Spinal cord (tissue), 10 donors: ENCODE results near the gene PON2. TPM values are rescaled to one million over a fixed set of nuclear protein-coding genes. Genes with fewer than 3 reads are reported as not detected.
"Not testable (repeated sequence)": the region's sequence is repeated elsewhere in the genome, so short reads cannot be mapped to it uniquely, and the experiment has no call there.

Experiments
- DNase-seq, 6 donors: peaks; one replicate each; pipeline versions ENCODE4 v3.0.0 to v3.0.0-alpha.2; 2013 to 2015; ENCODE audit warnings: low spot score in 6 of 6, low read depth in 4 of 6
- H3K27ac ChIP-seq: one replicate; pipeline ENCODE4 v1.5.1; 2013; ENCODE audit warnings: low read depth, low read length, control low read depth
- H3K27me3 ChIP-seq: one replicate; pipeline ENCODE4 v1.6.1; 2013; ENCODE audit warnings: low read length; ENCODE audit not compliant: control insufficient read depth, insufficient read depth
- H3K36me3 ChIP-seq: one replicate; pipeline ENCODE4 v1.6.1; 2013; ENCODE audit warnings: low read length; ENCODE audit not compliant: control insufficient read depth, insufficient read depth
- H3K4me1 ChIP-seq: one replicate; pipeline ENCODE4 v1.6.1; 2013; ENCODE audit warnings: low read length; ENCODE audit not compliant: control insufficient read depth, insufficient read depth
- H3K4me3 ChIP-seq: one replicate; pipeline ENCODE4 v1.5.1; 2013; ENCODE audit warnings: low read depth, low read length, control low read depth
- H3K9me3 ChIP-seq: one replicate; pipeline ENCODE4 v1.6.1; 2013; ENCODE audit warnings: low read length; ENCODE audit not compliant: control insufficient read depth, insufficient read depth
- WGBS: methylation state at CpG from one replicate; pipeline ENCODE4 v1.1.5; 2013; ENCODE audit warnings: missing lambda C conversion rate; ENCODE audit not compliant: insufficient coverage; 5-methylcytosine and 5-hydroxymethylcytosine counted together
- polyA plus RNA-seq, 2 donors: library from polyadenylated mRNA; unstranded; fragments of 120-200 nt; gene quantifications; one replicate each; pipeline ENCODE4 v1.2.1, GENCODE V29; 2013; ENCODE audit not compliant: insufficient read length in 2 of 2
- total RNA-seq, 2 donors: library from RNA; depleted of rRNA in 1 of 2; stranded (reverse); fragments of 120-200 nt in 1 of 2; fragments of >200 nt in 1 of 2; gene quantifications; one replicate each; pipeline versions ENCODE4 v1.2.3 to v1.2.4, GENCODE V29; 2013 to 2014
- donor health status: healthy.

Gene PON2
- total and polyA plus RNA-seq, 4 donors: 167 to 286 (median 214) TPM

GRCh38 chr7:95473276-95473985 lies 38.6 kb upstream of the PON2 start:
- peak overlapping the region; percentile 57 for H3K27ac ChIP-seq
- H3K4me1 ChIP-seq: peaks cover 6% of the 10 kb centered on the region

GRCh38 chr7:95472581-95473161 lies 37.8 kb upstream of the PON2 start:
- Histone ChIP-seq H3K4me1 (peaks cover 6% of the 10 kb centered on the region), H3K4me3 (no peak overlapping the region), H3K27ac (peak overlapping the region; percentile 57), H3K36me3 (no peaks in the 10 kb centered on the region), H3K27me3 (no peaks in the 10 kb centered on the region), H3K9me3 (no peaks in the 10 kb centered on the region)
- 8% methylated on average over 3 of the region's 8 CpGs for WGBS
- peak in 2 of 6 donors; percentile 71 to 87 for DNase-seq

More at GRCh38 chr7:95473276-95473985, 38.6 kb upstream of the PON2 start:
- no peak overlapping the region for H3K4me3 ChIP-seq
- H3K9me3 ChIP-seq: no peaks in the 10 kb centered on the region
- no peaks in the 10 kb centered on the region for H3K27me3 ChIP-seq
- 30% methylated on average over 5 of the region's 9 CpGs for WGBS
- H3K36me3 ChIP-seq: no peaks in the 10 kb centered on the region
- DNase-seq: peak in 2 of 6 donors; percentile 29 to 83

- no peak for DNase-seq
- WGBS: 70% methylated on average over 2 of the region's 3 CpGs
- H3K27ac ChIP-seq: peak overlapping the region; percentile 37
Measured at GRCh38 chr7:95471071-95471470, 36.2 kb upstream of the PON2 start.

GRCh38 chr7:95470452-95470851 lies 35.6 kb upstream of the PON2 start:
- peak in 2 of 6 donors; percentile 43 to 51 for DNase-seq
- Histone ChIP-seq H3K4me3 (no peak overlapping the region), H3K4me1 (peaks cover 6% of the 10 kb centered on the region), H3K9me3 (no peaks in the 10 kb centered on the region), H3K27ac (peak overlapping the region; percentile 37), H3K27me3 (no peaks in the 10 kb centered on the region), H3K36me3 (no peaks in the 10 kb centered on the region)
- WGBS: no CpG with 5 or more reads among the region's 3 CpGs

More at GRCh38 chr7:95471071-95471470, 36.2 kb upstream of the PON2 start:
- Histone ChIP-seq H3K4me3 (no peak overlapping the region), H3K36me3 (no peaks in the 10 kb centered on the region), H3K9me3 (no peaks in the 10 kb centered on the region), H3K4me1 (peaks cover 6% of the 10 kb centered on the region), H3K27me3 (no peaks in the 10 kb centered on the region)

GRCh38 chr7:95469848-95470247 lies 35.0 kb upstream of the PON2 start:
- H3K27ac ChIP-seq: no peak overlapping the region
- peak in 2 of 6 donors; percentile 76 to 96 for DNase-seq

GRCh38 chr7:95469187-95469586 lies 34.4 kb upstream of the PON2 start:
- Histone ChIP-seq H3K4me1 (peaks cover 6% of the 10 kb centered on the region), H3K9me3 (no peaks in the 10 kb centered on the region), H3K4me3 (no peak overlapping the region), H3K27me3 (no peaks in the 10 kb centered on the region), H3K36me3 (no peaks in the 10 kb centered on the region), H3K27ac (no peak overlapping the region)
- DNase-seq: no peak
- WGBS: no CpG with 5 or more reads among the region's 1 CpG

More at GRCh38 chr7:95469848-95470247, 35.0 kb upstream of the PON2 start:
- Histone ChIP-seq H3K9me3 (no peaks in the 10 kb centered on the region), H3K36me3 (no peaks in the 10 kb centered on the region), H3K4me1 (peaks cover 6% of the 10 kb centered on the region), H3K4me3 (no peak overlapping the region), H3K27me3 (no peaks in the 10 kb centered on the region)
- 14% methylated on average over 1 of the region's 4 CpGs for WGBS

- Histone ChIP-seq H3K27me3 (no peaks in the 10 kb centered on the region), H3K27ac (no peak overlapping the region)
- no peak for DNase-seq
Measured at GRCh38 chr7:95467912-95468607, 33.2 kb upstream of the PON2 start.

GRCh38 chr7:95460653-95461052 lies 25.8 kb upstream of the PON2 start:
- 81% methylated on average over 2 of the region's 2 CpGs for WGBS
- H3K9me3 ChIP-seq, H3K4me3 ChIP-seq, DNase-seq, H3K4me1 ChIP-seq, H3K27ac ChIP-seq, H3K36me3 ChIP-seq, H3K27me3 ChIP-seq: not testable (repeated sequence)

More at GRCh38 chr7:95467912-95468607, 33.2 kb upstream of the PON2 start:
- Histone ChIP-seq H3K4me3 (no peak overlapping the region), H3K9me3 (no peaks in the 10 kb centered on the region), H3K4me1 (peaks cover 6% of the 10 kb centered on the region), H3K36me3 (no peaks in the 10 kb centered on the region)
- no CpG with 5 or more reads among the region's 1 CpG for WGBS

GRCh38 chr7:95457947-95458346 lies 23.1 kb upstream of the PON2 start:
- Histone ChIP-seq H3K9me3 (peaks cover 7% of the 10 kb centered on the region), H3K4me3 (no peak overlapping the region), H3K27ac (no peak overlapping the region), H3K4me1 (no peaks in the 10 kb centered on the region), H3K36me3 (no peaks in the 10 kb centered on the region), H3K27me3 (no peaks in the 10 kb centered on the region)
- DNase-seq: no peak
